ENCODE measurements around the gene LRMDA. TPM values are rescaled to one million over a fixed set of nuclear protein-coding genes. Genes with fewer than 3 reads are reported as not detected.

LRMDA gene
- total RNA-seq, 1 donor from 2014 or later = not detected

- intact Hi-C loops (cut with micrococcal nuclease) = no loop called here
Observed at GRCh38 chr10:75809003-75809402, 377.6 kb downstream of the LRMDA start.

- intact Hi-C loops (cut with micrococcal nuclease) = no loop called here
Observed at GRCh38 chr10:75814014-75814413, 382.6 kb downstream of the LRMDA start.

DNA sequence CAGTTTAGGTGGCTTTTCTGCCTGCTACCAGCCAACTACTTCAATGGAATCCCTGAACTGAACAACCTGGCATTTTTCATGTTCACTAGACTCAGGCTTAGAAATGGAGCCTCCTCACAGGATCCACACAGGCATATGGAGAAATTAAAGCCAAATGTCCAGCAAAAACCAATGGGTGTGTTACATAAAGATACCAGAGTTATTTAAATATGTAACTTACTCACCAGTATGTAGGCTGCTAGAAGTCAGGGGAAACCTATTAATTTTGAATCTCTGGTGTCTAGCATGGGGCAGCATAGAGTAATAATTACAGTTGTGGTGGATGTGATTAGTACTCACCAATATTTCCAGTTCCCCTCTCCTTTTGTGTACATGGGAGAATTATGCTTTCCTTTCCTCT lies 383.6 kb downstream of the LRMDA start:
- intact Hi-C loops (cut with micrococcal nuclease) = no loop called here

DNA sequence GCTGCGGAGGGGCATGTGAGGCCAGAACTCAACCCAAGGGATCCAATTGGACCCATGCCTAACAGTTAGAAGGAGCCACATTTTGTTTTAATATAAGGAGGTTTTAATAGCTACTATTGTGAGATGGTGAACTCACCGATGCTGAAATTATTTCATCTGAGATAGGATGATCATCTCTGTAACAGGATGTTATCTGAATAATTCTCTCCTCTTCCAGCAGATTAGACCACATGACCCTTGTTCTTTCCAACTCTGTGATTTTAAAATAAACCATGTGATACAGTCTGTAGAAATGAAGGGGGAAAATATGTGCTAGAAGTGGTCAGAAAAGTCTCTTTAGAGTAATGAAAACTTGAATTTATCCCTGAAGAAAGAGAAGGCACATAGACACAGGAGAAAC lies 385.8 kb downstream of the LRMDA start:
- intact Hi-C loops (cut with micrococcal nuclease) = no loop called here

- intact Hi-C loops (cut with micrococcal nuclease) = no loop called here
Observed at GRCh38 chr10:75818552-75818951, 387.1 kb downstream of the LRMDA start.

DNA sequence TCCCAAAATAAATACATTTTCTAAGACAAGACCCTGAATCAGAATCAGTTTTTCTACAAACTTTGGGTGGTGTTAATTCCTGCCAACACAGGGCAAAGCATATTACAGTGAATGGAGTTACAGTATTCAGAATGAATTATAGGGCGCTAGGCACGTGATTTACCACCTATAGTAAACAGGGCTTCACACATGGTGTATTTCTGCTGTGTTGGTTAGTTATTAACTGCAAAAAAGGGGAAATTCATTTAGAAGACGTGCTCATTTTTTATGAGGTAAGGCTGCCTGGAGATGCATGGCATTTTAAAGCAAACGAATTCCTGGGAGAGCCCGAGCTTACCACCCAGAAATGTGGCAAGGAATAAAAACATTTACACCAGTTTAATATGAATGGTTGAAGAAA lies 393.8 kb downstream of the LRMDA start:
- intact Hi-C loops (cut with micrococcal nuclease) = no loop called here

DNA sequence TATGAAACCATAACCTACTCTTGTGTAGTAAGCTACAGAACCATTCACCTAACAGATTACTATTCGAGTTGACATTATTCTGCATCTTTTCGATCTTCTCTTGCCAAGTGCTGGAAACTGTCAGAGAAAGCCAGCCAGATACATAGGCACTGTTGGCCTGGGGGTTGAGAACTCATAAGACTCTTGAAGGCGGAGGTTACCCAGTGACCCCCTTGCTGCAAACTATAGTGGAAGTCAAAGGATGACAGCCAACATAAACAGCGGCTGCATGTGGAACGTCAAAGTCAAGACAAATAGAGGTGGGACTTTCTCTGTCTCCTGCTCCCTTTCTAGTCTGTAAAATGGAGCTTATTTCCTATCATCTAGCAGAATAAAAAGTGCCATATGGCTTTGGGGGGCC lies 394.2 kb downstream of the LRMDA start:
- intact Hi-C loops (cut with micrococcal nuclease) = no loop called here

GRCh38 chr10:75826846-75827245 lies 395.4 kb downstream of the LRMDA start:
- intact Hi-C loops (cut with micrococcal nuclease) = no loop called here

DNA sequence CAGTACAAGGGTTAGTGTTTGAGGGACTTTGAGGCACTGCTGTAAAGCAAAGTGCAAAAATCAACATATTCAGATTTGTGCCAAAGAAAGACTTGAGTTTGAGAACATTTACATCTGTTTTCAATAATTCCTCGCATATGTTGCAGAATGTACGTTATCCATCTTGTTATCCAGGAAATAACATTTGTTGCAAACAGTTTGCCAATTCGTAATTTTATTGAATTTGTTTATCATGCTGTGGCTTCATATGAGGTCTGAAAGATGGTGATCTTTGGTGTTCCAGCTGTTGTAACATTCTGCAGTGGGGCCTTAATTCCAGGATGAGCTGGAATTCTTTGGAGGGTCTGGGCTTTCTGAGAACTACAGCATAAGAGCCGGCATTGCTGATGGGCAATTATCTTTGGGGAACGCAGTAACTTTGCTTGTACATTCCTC lies 396.2 kb downstream of the LRMDA start:
- intact Hi-C loops (cut with micrococcal nuclease) = no loop called here

GRCh38 chr10:75828413-75828812 lies 397.0 kb downstream of the LRMDA start:
- intact Hi-C loops (cut with micrococcal nuclease) = no loop called here

DNA sequence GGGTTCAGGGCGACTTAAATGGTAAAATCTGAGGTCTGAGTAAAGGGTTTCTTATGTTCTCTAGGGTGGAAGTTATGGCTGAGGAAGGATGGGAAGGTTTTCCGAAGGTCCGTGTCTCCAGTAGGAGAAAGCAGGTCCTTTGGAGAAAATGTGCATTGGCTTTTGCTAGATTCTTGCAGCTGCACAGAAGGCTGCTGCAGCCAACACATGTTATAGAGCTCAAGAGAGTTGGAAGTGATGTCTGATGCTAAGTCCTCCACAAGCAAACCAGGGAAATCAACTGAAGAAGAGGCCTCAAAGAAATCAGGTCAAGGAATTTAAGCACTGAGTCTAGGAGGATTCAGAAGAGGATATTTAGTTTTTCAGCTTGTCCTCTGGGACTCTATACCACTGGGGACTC lies 404.6 kb downstream of the LRMDA start:
- intact Hi-C loops (cut with micrococcal nuclease) = no loop called here

- intact Hi-C loops (cut with micrococcal nuclease) = no loop called here
Observed at GRCh38 chr10:75838486-75838885, 407.1 kb downstream of the LRMDA start.

DNA sequence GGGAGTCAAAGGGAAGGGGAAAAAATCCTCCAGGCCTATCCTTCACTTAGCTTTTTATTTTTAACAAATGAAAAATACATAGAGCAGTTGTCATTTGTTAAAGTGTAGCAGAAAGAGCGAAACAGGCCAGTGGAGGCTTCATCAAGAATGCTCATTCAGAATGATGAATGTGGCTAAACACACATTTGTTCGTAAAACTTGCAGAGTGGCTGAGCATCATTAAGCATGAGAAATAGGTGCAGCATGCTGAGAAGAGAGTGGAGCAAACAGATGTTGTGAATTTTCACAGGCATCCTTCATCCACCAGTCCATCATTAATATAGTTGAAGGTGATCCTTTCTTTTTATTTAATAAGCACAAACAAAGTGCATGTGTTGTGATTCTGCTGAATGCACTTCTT lies 407.6 kb downstream of the LRMDA start:
- intact Hi-C loops (cut with micrococcal nuclease) = no loop called here

DNA sequence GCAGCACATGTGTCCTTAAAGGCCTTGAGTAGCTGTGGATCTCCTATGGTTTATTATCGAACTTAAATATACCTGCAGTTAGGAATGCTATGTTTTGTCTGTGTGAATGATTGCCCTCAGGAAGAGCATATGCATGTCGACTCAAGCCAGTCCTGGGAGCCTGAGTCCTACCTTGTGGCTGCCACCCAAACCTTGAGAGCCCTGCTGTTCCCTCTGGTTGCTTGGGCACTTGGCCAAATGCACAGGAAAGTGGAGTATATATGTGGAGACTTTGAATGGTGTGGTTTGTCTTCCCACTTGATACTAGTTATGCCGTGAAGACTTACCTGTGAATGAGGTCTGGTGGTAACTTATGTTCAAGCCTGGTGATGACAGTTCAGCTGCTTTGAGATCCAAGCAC lies 409.8 kb downstream of the LRMDA start:
- intact Hi-C loops (cut with micrococcal nuclease) = no loop called here

DNA sequence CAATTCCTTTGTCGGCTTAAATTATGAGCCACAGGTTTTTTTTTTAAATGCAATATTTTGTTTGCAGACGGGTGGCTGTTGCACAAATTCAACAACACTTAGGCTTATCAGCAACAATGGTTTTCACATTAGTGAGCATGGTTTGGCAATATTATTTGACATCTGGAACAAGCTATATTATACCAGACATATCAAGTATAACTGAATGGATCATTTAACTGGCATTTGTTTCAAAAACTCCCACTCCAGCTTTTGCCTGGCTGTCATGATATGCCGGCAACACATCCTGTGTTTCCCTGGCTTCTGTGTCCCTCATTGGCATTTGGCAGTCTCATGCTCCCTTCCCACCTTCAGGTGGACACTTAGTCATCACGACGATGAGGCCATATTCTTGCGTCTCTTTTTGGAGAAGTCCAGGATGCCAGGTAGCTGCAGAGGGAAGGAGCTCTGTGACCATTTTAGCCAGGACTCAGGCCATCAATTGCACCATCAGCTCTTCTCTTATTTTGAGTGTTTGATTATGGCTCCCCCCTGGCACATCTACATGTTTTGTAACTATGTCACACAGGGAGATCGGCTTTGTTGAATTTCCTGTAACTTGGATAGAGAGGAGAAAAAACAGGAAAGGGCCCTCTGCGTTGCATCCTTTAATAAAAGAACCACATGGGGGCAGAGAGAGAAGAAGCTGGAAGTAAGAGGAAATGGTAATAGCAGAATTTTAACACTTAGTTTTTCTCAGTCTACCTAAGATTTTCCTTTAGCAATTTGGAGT lies 413.9 kb downstream of the LRMDA start:
- intact Hi-C loops (cut with micrococcal nuclease) = no loop called here

DNA sequence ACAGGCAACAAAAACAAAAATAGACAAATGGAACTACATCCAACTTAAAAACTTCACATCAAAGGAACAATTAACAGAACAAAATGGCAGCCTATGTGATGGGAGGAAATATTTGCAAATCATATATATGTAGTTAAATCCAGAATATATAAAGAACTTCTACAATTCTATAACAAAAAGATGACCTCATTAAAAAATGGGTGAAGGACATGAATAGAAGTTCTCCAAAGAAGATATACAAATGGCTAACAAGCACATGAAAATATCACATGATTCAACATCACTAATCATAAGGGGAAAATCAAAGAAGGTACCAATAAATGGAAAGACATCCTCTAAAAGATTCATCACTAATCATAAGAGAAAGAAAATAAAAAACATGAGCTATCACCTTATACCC lies 416.1 kb downstream of the LRMDA start:
- intact Hi-C loops (cut with micrococcal nuclease) = no loop called here

- intact Hi-C loops (cut with micrococcal nuclease) = no loop called here
Observed at GRCh38 chr10:75851580-75852345, 420.3 kb downstream of the LRMDA start.

- intact Hi-C loops (cut with micrococcal nuclease) = no loop called here
Observed at GRCh38 chr10:75852851-75853484, 421.5 kb downstream of the LRMDA start.

DNA sequence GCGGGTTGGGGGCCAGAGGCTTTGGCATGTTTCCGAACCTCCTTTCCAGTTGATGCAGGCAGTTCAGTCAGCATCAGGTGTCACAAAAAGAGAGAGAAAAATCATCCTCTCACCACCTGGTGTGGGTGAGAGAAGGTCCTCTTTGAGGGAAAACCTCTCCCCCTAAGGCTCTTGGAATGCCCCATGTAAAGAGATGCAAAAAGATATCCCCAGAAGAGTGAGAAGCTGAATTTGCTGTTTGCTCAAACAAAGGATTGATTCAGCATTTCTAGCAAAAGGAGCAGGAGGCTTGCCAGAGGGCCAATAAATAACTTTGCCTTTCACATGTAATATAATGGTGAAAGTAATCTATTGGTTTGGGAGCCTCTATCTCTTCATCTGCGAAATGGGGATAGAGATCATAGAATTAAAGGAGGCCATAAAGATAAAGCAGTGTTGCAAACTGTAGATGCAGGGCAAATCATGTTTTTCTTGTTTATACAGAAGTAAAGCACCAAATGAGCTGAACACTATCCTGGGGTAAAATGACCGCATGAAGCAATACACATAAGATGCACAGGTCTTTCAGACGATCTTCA lies 425.9 kb downstream of the LRMDA start:
- intact Hi-C loops (cut with micrococcal nuclease) = no loop called here

DNA sequence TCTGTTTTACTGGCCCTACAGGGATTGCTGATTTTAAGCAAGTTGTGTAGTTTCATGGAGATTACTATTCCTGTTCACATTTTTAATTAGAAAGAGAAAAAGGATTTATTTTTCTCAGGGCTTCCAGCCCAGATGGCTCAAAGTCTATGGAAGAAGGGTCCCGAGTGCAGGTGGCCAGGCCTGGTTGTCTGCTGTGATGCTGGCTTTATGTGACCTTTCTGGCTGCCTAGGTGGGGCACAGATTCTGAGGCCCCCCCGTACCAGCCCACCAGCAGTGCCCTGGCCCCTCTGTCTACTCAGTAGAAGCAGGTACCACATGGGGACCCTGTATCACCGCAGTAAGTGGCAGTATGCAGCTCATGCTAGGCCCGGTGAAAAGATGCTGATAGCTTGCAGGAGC lies 426.5 kb downstream of the LRMDA start:
- intact Hi-C loops (cut with micrococcal nuclease) = no loop called here

DNA sequence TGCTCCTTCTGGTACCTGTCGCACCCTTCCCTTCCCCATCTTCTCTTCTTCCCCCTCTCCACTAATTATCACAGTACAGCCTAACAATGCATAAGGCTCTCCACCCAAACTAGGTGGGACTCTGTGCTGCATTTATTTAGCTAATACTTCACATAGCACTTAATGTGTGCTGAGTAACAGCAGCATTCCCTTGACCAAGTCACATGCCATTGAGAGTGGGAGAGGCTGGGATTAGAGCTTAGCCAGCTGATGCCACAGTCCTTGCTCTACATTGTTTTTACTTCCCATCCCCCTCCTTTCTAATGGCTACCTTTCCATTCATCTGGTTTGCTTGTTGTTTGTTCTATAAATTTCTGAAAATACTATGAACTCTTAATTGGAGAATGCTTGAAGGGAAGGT lies 426.9 kb downstream of the LRMDA start:
- intact Hi-C loops (cut with micrococcal nuclease) = no loop called here

GRCh38 chr10:75859141-75859540 lies 427.7 kb downstream of the LRMDA start:
- intact Hi-C loops (cut with micrococcal nuclease) = no loop called here

Data from T-helper 1 cell treated with Interleukin-12 subunit alpha and Interleukin-12 subunit beta and Interleukin-4 antibody, amounts not matched to agents 30 ng/mL and 1 ng/mL, for 36 hours (primary cell).